Mammary epithelial cell (primary cell): ENCODE results near the gene IL18R1.

Experiments used
- EZH2 ChIP-seq: IDR thresholded peaks from 2 replicates; pipeline ENCODE4 v1.6.1; 2012; ENCODE audit warnings: low read length, inconsistent platforms, borderline replicate concordance
- TF ChIP-seq, protein P1 (sequence below), 2 donors: IDR thresholded peaks in 1 of 2; conservative IDR thresholded peaks in 1 of 2; 2 replicates each; pipeline ENCODE4 v1.5.1; 2011 to 2012; ENCODE audit warnings: inconsistent platforms in 2 of 2, low read length in 2 of 2, mild to moderate bottlenecking in 2 of 2, control low read depth in 1 of 2, low read depth in 1 of 2; ENCODE audit not compliant: insufficient read depth in 1 of 2; ENCODE audit errors: extremely low read depth in 1 of 2

DNA sequence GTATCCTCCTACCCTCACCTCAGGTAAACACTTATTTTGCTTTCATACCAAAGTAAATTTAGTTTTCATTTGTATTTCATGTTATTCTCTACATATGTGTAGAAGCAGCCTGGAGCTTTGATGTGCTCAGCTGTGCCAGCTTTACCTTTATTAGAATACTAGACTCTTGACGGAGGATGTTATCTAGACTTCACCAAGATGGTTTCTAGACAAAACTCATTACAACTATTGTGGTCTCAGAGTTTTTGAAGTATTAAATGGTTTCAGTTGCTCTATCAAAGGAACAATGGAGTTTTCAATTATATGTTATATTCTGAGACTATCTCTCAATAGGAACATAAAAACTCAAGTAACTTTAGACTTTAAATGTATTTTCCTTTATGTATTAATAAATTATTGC is 62.4 kb downstream of the IL18R1 start:
- no peak for TF ChIP-seq EZH2
- TF ChIP-seq, protein P1, sequence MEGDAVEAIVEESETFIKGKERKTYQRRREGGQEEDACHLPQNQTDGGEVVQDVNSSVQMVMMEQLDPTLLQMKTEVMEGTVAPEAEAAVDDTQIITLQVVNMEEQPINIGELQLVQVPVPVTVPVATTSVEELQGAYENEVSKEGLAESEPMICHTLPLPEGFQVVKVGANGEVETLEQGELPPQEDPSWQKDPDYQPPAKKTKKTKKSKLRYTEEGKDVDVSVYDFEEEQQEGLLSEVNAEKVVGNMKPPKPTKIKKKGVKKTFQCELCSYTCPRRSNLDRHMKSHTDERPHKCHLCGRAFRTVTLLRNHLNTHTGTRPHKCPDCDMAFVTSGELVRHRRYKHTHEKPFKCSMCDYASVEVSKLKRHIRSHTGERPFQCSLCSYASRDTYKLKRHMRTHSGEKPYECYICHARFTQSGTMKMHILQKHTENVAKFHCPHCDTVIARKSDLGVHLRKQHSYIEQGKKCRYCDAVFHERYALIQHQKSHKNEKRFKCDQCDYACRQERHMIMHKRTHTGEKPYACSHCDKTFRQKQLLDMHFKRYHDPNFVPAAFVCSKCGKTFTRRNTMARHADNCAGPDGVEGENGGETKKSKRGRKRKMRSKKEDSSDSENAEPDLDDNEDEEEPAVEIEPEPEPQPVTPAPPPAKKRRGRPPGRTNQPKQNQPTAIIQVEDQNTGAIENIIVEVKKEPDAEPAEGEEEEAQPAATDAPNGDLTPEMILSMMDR (conservative IDR thresholded peaks at IDR 0.05 in 1 of 2, IDR thresholded peaks at IDR 0.05 in 1 of 2; ENCODE audit: extremely low read depth in 1 of 2, insufficient read depth in 1 of 2, low read depth in 1 of 2, low read length in 2 of 2), result no peak
